Mononuclear cell (primary cell): ENCODE results near the gene FRMD3. TPM values are rescaled to one million over a fixed set of nuclear protein-coding genes. Genes with fewer than 3 reads are reported as not detected.

Source experiments
- H3K27me3 ChIP-seq: 2 replicates; pipeline ENCODE4 v1.6.0; 2011; ENCODE audit warnings: low read length, control low read depth; ENCODE audit not compliant: insufficient read depth
- H3K4me1 ChIP-seq: 2 replicates; pipeline ENCODE4 v1.5.1; 2011; ENCODE audit warnings: mild to moderate bottlenecking, low read length, control low read depth; ENCODE audit not compliant: insufficient read depth
- H3K4me3 ChIP-seq: 2 replicates; pipeline ENCODE4 v1.5.1; 2011; ENCODE audit warnings: mild to moderate bottlenecking, low read length, moderate library complexity
- H3K9me3 ChIP-seq: 2 replicates; pipeline ENCODE4 v1.5.1; 2011; ENCODE audit warnings: low read depth, mild to moderate bottlenecking, control low read depth, low read length
- total RNA-seq: library from RNA; depleted of rRNA; stranded (reverse); fragments of >200 nt; gene quantifications from one replicate; pipeline ENCODE4 v1.2.3, GENCODE V29; 2012

Gene FRMD3
- total RNA-seq, 1 donor: 15.1 TPM

GRCh38 chr9:83312537-83312936 lies 225.7 kb downstream of the FRMD3 start:
- Histone ChIP-seq H3K9me3 (no peaks in the 10 kb centered on the region), H3K27me3 (no peaks in the 10 kb centered on the region), H3K4me1 (no peaks in the 10 kb centered on the region), H3K4me3 (no peak overlapping the region)

GRCh38 chr9:83307066-83307724 lies 231.0 kb downstream of the FRMD3 start:
- H3K4me3 ChIP-seq: no peak overlapping the region

GRCh38 chr9:83304686-83305085 lies 233.5 kb downstream of the FRMD3 start:
- Histone ChIP-seq H3K9me3 (no peaks in the 10 kb centered on the region), H3K4me3 (no peak overlapping the region), H3K27me3 (no peaks in the 10 kb centered on the region), H3K4me1 (no peaks in the 10 kb centered on the region)

More at GRCh38 chr9:83307066-83307724, 231.0 kb downstream of the FRMD3 start:
- Histone ChIP-seq H3K27me3 (no peaks in the 10 kb centered on the region), H3K4me1 (no peaks in the 10 kb centered on the region), H3K9me3 (no peaks in the 10 kb centered on the region)

DNA sequence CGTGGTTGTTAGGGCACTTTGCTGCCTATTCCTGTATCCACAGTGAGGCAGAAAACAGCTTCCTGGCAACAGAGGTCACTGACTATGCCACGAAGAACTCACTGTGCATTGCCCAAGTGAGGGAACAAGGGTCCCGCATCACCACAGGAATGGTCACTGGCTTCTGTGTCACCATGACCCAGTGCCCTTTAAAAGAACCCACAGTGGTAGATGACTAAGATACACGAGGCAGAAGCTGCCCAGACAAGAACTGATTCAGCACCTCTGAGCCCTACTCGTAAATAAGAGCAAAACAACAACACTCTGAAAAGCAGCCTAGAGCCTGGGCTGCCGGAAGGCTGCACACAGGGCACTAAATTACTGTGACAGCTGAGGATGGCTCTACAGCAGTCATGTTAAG lies 238.6 kb downstream of the FRMD3 start:
- Histone ChIP-seq H3K4me1 (no peaks in the 10 kb centered on the region), H3K27me3 (no peaks in the 10 kb centered on the region), H3K9me3 (no peaks in the 10 kb centered on the region), H3K4me3 (no peak overlapping the region)

- H3K4me3 ChIP-seq: no peak overlapping the region
- H3K9me3 ChIP-seq: no peaks in the 10 kb centered on the region
- H3K27me3 ChIP-seq: no peaks in the 10 kb centered on the region
- H3K4me1 ChIP-seq: no peaks in the 10 kb centered on the region
These were observed 239.1 kb downstream of the FRMD3 start for GRCh38 chr9:83299094-83299493.

DNA sequence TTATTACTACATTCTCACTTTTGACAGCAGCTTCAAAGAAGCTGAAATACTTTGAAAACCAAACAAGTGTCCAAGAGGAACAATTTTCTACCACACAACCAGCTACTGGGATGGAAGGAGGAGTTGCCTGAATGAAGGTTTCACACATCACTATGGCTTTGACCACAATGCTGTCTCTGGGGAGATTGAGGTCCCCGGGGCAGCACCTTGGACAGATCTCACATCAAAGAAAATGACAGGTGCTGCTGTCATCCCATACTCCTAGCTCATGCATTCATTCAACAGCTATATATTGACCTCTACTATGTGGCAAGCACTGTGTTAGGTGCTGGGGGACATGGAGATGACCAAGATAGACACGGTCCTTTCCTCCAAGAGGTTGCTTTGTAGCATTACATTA lies 242.1 kb downstream of the FRMD3 start:
- H3K4me3 ChIP-seq: no peak overlapping the region

DNA sequence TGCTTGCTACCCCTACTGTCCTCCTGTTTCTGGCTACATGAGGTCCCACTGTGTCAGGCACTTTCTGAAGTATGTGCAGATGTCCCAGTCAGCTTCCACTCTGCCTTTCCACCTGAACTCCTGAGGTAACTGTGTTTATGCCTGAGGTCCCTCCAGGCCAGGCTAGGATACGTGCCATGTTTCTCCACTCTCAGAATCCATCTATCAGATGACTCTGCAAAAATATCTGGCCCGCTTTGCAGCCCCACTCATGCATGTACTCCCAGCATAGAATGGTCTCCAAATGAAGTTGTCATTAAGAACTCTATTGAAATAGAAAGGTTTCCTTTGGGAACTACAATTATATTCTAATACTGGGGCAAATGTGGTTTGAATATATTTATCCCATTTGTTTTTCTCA lies 243.4 kb downstream of the FRMD3 start:
- H3K9me3 ChIP-seq: no peaks in the 10 kb centered on the region
- no peak overlapping the region for H3K4me3 ChIP-seq
- H3K4me1 ChIP-seq: no peaks in the 10 kb centered on the region
- H3K27me3 ChIP-seq: no peaks in the 10 kb centered on the region

More for the DNA sequence above, 242.1 kb downstream of the FRMD3 start:
- Histone ChIP-seq H3K9me3 (no peaks in the 10 kb centered on the region), H3K27me3 (no peaks in the 10 kb centered on the region), H3K4me1 (no peaks in the 10 kb centered on the region)

GRCh38 chr9:83291196-83291595 lies 247.0 kb downstream of the FRMD3 start:
- H3K4me3 ChIP-seq: no peak overlapping the region
- H3K4me1 ChIP-seq: no peaks in the 10 kb centered on the region
- no peaks in the 10 kb centered on the region for H3K27me3 ChIP-seq
- no peaks in the 10 kb centered on the region for H3K9me3 ChIP-seq

DNA sequence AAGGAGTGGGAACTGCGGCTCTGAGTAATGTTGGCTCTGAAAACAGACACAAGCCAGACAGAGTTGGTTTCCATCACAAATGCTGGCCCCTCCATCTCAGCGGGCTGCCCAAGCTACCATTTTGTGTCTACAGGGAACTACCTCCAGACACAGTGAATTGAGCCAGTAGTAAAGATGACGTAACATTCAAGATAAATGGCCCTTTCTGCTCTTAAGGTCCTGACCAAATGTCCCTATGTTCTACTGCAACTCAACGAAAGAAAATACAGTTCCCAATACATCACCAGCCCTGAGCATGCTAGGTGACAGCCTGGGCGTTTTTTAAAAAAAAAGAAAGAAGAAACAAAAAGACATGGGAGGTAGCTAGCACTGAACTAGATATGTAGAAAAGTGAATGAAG lies 247.5 kb downstream of the FRMD3 start:
- H3K9me3 ChIP-seq: no peaks in the 10 kb centered on the region
- H3K4me1 ChIP-seq: no peaks in the 10 kb centered on the region
- H3K27me3 ChIP-seq: no peaks in the 10 kb centered on the region
- H3K4me3 ChIP-seq: no peak overlapping the region

DNA sequence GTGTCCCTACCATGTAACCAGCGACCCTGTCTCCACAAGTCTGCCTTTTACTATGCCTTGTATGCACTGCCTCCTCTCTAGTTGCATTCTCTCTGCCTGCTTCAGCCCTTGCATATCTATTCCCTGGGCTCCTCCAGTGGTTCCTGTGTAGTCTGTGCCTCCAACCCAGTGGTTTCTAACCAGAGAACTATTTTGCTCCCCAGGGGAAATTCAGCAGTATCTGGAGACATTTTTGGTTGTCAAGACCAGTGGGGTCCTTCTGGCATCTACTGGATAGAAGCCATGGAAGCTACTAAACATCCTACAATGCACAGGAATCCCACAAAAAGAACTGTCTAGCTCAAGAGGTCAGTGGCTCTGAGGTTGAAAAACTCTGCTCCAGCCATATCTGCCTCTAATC lies 251.2 kb downstream of the FRMD3 start:
- Histone ChIP-seq H3K9me3 (no peaks in the 10 kb centered on the region), H3K27me3 (no peaks in the 10 kb centered on the region), H3K4me1 (no peaks in the 10 kb centered on the region), H3K4me3 (no peak overlapping the region)

GRCh38 chr9:83285445-83286225 lies 252.6 kb downstream of the FRMD3 start:
- Histone ChIP-seq H3K27me3 (no peaks in the 10 kb centered on the region), H3K9me3 (no peaks in the 10 kb centered on the region), H3K4me1 (peaks cover 5% of the 10 kb centered on the region), H3K4me3 (no peak overlapping the region)

DNA sequence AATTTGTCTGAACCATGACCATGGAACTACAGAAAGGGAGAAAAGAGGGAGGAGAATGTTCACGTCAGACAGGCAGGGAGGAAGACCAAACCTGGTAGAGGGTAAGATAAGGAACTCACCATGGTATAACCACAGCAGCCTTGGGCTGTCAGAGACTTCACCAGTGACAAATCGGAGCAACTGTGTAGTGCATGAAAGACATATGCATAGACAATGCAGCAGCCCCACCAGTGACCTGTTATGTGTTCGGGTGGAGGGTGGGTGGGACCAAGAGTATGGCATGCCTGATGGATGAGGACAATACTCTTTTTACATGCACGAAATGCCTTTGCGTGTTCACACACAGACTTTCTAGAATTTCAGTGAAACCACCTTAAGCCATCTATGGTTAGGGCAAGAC lies 253.5 kb downstream of the FRMD3 start:
- Histone ChIP-seq H3K27me3 (no peaks in the 10 kb centered on the region), H3K4me3 (no peak overlapping the region), H3K4me1 (peaks cover 5% of the 10 kb centered on the region), H3K9me3 (no peaks in the 10 kb centered on the region)

DNA sequence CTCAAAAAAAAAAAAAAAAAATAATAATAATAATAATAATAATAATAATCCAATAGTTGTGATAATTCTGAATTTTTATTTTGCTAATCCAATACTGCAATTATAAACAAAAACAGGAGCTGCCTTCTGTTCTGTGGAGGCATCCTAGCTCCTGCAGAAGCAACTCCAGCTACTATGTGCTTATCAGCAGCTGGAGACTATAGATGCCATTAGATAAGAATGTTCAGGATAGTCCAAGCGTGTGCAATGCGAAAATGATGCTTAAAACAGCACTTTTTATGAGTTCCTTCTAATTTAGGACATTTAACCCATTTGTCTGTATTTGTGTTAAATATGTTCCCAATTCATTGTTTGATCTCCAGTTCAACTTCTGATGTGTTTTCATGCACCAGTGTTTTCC lies 254.7 kb downstream of the FRMD3 start:
- no peak overlapping the region for H3K4me3 ChIP-seq
- H3K27me3 ChIP-seq: no peaks in the 10 kb centered on the region
- peaks cover 5% of the 10 kb centered on the region for H3K4me1 ChIP-seq
- H3K9me3 ChIP-seq: no peaks in the 10 kb centered on the region

GRCh38 chr9:83281306-83282255 lies 256.6 kb downstream of the FRMD3 start:
- Histone ChIP-seq H3K27me3 (no peaks in the 10 kb centered on the region), H3K4me1 (peaks cover 5% of the 10 kb centered on the region), H3K4me3 (no peak overlapping the region), H3K9me3 (no peaks in the 10 kb centered on the region)

DNA sequence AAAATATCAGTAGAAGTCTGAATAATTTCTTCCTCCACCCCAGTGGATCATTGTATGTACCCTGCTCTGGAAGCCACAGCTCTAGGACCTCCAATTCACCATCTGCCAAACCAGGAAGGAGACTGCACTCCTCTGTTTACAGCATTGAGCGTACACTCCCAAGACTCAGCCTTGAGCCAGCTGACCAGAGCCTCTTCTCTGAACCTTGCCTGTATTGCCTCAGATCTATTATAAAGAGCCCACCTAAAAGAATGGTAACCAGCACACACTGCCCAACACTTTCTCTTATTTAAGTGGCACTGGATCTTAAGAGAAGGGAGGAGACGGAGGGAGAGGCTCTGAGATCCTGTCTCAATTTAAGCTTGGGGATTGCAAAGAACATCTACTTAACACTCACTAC lies 257.4 kb downstream of the FRMD3 start:
- Histone ChIP-seq H3K9me3 (no peaks in the 10 kb centered on the region), H3K27me3 (no peaks in the 10 kb centered on the region), H3K4me1 (peaks cover 5% of the 10 kb centered on the region), H3K4me3 (no peak overlapping the region)
